GM23338 (cell line): ENCODE measurements around the gene DR1. TPM values are rescaled to one million over a fixed set of nuclear protein-coding genes. Genes with fewer than 3 reads are reported as not detected.

ENCODE experiments used
- ATAC-seq: fragments of 200-7000 bp; cut with Tn5 transposase; 3 replicates; pipeline ENCODE4 v1.9.1; 2020
- DNase-seq: peaks from one replicate; pipeline ENCODE4 v3.0.0-alpha.2; 2015; ENCODE audit warnings: low spot score
- H2AFZ ChIP-seq: fragments of 200-600 bp; sonication (generic); 2 replicates; pipeline ENCODE4 v1.8.0; 2016; ENCODE audit warnings: antibody characterized with exemption, mild to moderate bottlenecking, moderate library complexity
- H3F3A ChIP-seq: fragments of 200-600 bp; sonication (generic); replicated peaks from 2 replicates; pipeline ENCODE4 v1.8.0; 2017; ENCODE audit warnings: antibody characterized with exemption, mixed run types, low read depth
- H3K27ac ChIP-seq: fragments of 200-600 bp; sonication (generic); 2 replicates; pipeline ENCODE4 v1.6.1; 2016; ENCODE audit warnings: low read depth
- H3K27me3 ChIP-seq: fragments of 200-600 bp; sonication (generic); 2 replicates; pipeline ENCODE4 v1.8.0; 2016; ENCODE audit warnings: mild to moderate bottlenecking, mixed run types, moderate library complexity; ENCODE audit not compliant: insufficient read depth
- H3K36me3 ChIP-seq: fragments of 200-600 bp; sonication (generic); 2 replicates; pipeline ENCODE4 v1.8.0; 2016; ENCODE audit warnings: mild to moderate bottlenecking; ENCODE audit not compliant: insufficient read depth
- H3K4me1 ChIP-seq: fragments of 200-600 bp; sonication (generic); 2 replicates; pipeline ENCODE4 v1.8.0; 2016; ENCODE audit warnings: mild to moderate bottlenecking, moderate library complexity; ENCODE audit not compliant: insufficient read depth
- H3K4me2 ChIP-seq: fragments of 200-600 bp; sonication (generic); 2 replicates; pipeline ENCODE4 v1.7.1; 2017; ENCODE audit warnings: mixed run types
- H3K4me3 ChIP-seq: fragments of 200-600 bp; sonication (generic); 2 replicates; pipeline ENCODE4 v1.6.1; 2016; ENCODE audit warnings: mixed run types
- H3K79me2 ChIP-seq: fragments of 200-600 bp; sonication (generic); replicated peaks from 2 replicates; pipeline ENCODE4 v1.8.0; 2017; ENCODE audit warnings: mild to moderate bottlenecking; ENCODE audit not compliant: insufficient read depth
- H3K9me2 ChIP-seq: fragments of 200-600 bp; sonication (generic); 2 replicates; pipeline ENCODE4 v1.8.0; 2017; ENCODE audit not compliant: insufficient read depth
- H4K20me1 ChIP-seq: fragments of 200-600 bp; sonication (generic); replicated peaks from 2 replicates; pipeline ENCODE4 v1.8.0; 2017; ENCODE audit warnings: mild to moderate bottlenecking; ENCODE audit not compliant: insufficient read depth
- H3K27ac Mint-ChIP-seq: 2 replicates; pipeline ENCODE4 v1.8.0; 2020; ENCODE audit warnings: inconsistent platforms, mild to moderate bottlenecking, moderate library complexity, mixed read lengths
- H3K27me3 Mint-ChIP-seq: 3 replicates; pipeline ENCODE4 v1.8.0; 2022; ENCODE audit warnings: low read depth, mild to moderate bottlenecking, moderate library complexity, mixed read lengths, inconsistent platforms; ENCODE audit not compliant: insufficient read depth, poor library complexity
- H3K36me3 Mint-ChIP-seq: 3 replicates; pipeline ENCODE4 v1.8.0; 2021; ENCODE audit warnings: low read depth, mild to moderate bottlenecking, inconsistent platforms, moderate library complexity, mixed read lengths
- H3K4me1 Mint-ChIP-seq: 3 replicates; pipeline ENCODE4 v1.8.0; 2020; ENCODE audit warnings: mild to moderate bottlenecking, inconsistent platforms, mixed read lengths
- H3K4me3 Mint-ChIP-seq: 3 replicates; pipeline ENCODE4 v1.8.0; 2021; ENCODE audit warnings: moderate library complexity, mild to moderate bottlenecking, inconsistent platforms, mixed read lengths
- H3K9me3 Mint-ChIP-seq: 3 replicates; pipeline ENCODE4 v1.8.0; 2020; ENCODE audit warnings: moderate library complexity, mild to moderate bottlenecking, inconsistent platforms, mixed read lengths
- NANOG ChIP-seq: IDR thresholded peaks from 2 replicates; pipeline ENCODE4 v1.6.1; 2016; ENCODE audit warnings: antibody characterized with exemption, borderline replicate concordance
- POLR2AphosphoS5 ChIP-seq: IDR thresholded peaks from 2 replicates; pipeline ENCODE4 v1.6.1; 2016; ENCODE audit warnings: antibody characterized with exemption, low read depth
- STAT1 ChIP-seq: IDR thresholded peaks from one replicate; pipeline ENCODE4 v1.6.1; 2016; ENCODE audit warnings: antibody characterized with exemption; ENCODE audit not compliant: unreplicated experiment
- ZNF114 ChIP-seq: fragments of 250-450 bp; sonication (Bioruptor Pico); IDR thresholded peaks from 2 replicates; pipeline ENCODE4 v1.5.0; 2020; ENCODE audit warnings: mild to moderate bottlenecking, moderate library complexity
- ZNF331 ChIP-seq: fragments of 250-450 bp; sonication (Bioruptor Pico); IDR thresholded peaks from 2 replicates; pipeline ENCODE4 v1.5.0; 2020; ENCODE audit warnings: low read depth, mild to moderate bottlenecking, moderate library complexity
- polyA plus RNA-seq: library from polyadenylated mRNA; unstranded; fragments of >200 nt; fragmentation: Nextera tagmentation; extraction: Ambion mirVana; gene quantifications from 2 replicates; pipeline ENCODE4 v1.2.1, GENCODE V29; 2016
- total RNA-seq: library from RNA; depleted of rRNA; stranded (reverse); fragments of >200 nt; shearing (Covaris generic); gene quantifications from 2 replicates; pipeline ENCODE4 v1.2.3, GENCODE V29; 2014
- TF ChIP-seq, protein P1 (sequence below): IDR thresholded peaks from 2 replicates; pipeline ENCODE4 v1.6.1; 2016; ENCODE audit warnings: antibody characterized with exemption
- TF ChIP-seq, protein P2 (sequence below), 2 experiments: fragments of 200-600 bp in 1 of 2; sonication (generic) in 1 of 2; conservative IDR thresholded peaks; 2 replicates each; pipeline versions ENCODE4 v1.5.1 to v1.6.1; 2016 to 2017; ENCODE audit warnings: antibody characterized with exemption in 2 of 2, low read depth in 2 of 2, mild to moderate bottlenecking in 2 of 2, moderate library complexity in 1 of 2
- TF ChIP-seq, protein P3 (sequence below): fragments of 250-450 bp; sonication (Bioruptor Pico); IDR thresholded peaks from 2 replicates; pipeline ENCODE4 v1.5.0; 2020; ENCODE audit warnings: mild to moderate bottlenecking, moderate library complexity

The DR1 gene
- total and polyA plus RNA-seq, 2 experiments from 2014 or later = 20.9 to 61.2 TPM

DNA sequence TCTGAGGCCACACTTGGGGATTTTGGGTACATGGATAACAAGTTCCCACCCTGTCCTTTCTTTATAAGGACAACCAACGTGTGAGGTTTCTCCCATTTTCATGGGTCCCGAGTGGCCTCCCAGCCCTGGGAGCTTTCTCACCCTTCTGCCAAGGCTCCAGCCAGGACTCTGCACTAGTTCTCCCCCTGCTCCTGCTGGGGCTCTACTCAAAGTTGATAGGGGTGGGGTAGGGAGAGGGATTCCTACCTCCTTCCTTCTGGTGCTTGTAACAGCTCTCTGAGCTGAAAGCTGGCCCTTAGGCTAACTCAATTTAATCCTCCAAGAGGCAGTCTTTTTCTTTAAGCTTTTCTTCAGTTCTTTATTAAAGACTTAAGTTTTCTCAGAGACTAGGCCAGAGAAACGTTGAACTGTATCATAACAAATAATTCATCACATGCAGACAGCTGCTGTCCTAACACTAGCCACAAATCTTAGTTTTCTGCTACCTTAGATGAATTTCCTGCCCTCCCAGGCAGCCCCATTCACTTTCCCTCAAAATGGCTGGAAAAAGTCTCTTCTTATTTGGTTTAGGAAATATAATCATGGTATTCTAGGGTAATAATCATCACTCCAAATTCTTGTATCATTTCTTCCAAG, 22.4 kb upstream of the DR1 start:
- H3F3A ChIP-seq = no peaks in the 10 kb centered on the region
- H3K4me1 Mint-ChIP-seq = peaks cover 4% of the 10 kb centered on the region; the same call in 2 of the 3 replicates
- H3K27me3 ChIP-seq = no peaks in the 10 kb centered on the region
- DNase-seq = no peak
- TF ChIP-seq NANOG (no peak), POLR2AphosphoS5 (no peak), STAT1 (no peak)
- TF ChIP-seq, protein P1, sequence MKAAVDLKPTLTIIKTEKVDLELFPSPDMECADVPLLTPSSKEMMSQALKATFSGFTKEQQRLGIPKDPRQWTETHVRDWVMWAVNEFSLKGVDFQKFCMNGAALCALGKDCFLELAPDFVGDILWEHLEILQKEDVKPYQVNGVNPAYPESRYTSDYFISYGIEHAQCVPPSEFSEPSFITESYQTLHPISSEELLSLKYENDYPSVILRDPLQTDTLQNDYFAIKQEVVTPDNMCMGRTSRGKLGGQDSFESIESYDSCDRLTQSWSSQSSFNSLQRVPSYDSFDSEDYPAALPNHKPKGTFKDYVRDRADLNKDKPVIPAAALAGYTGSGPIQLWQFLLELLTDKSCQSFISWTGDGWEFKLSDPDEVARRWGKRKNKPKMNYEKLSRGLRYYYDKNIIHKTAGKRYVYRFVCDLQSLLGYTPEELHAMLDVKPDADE = no peak
- 0 out of 2 replicates have a peak overlapping the region, but pooled peaks have one; percentile 29 for H2AFZ ChIP-seq
- H3K4me3 Mint-ChIP-seq = no peak overlapping the region
- H3K4me1 ChIP-seq = 0 out of 2 replicates have a peak, but pooled peaks cover 2% of the 10 kb centered on the region
- H3K27me3 Mint-ChIP-seq = no peaks in the 10 kb centered on the region
- H3K27ac Mint-ChIP-seq = no peak overlapping the region
- no peak overlapping the region for H3K4me3 ChIP-seq
- H3K36me3 ChIP-seq = peaks cover 3% of the 10 kb centered on the region; the same call in 1 of the 2 replicates
- H4K20me1 ChIP-seq = no peaks in the 10 kb centered on the region
- peaks cover 4% of the 10 kb centered on the region; the same call in 2 of the 3 replicates for H3K36me3 Mint-ChIP-seq
- H3K9me3 Mint-ChIP-seq = peaks cover 17% of the 10 kb centered on the region; the same call in 2 of the 3 replicates
- H3K4me2 ChIP-seq = no peak overlapping the region
- peak; percentile 77 for ATAC-seq
- no peaks in the 10 kb centered on the region; the same call in 1 of the 2 replicates for H3K9me2 ChIP-seq
- no peak overlapping the region for H3K27ac ChIP-seq
- H3K79me2 ChIP-seq = no peaks in the 10 kb centered on the region

DNA sequence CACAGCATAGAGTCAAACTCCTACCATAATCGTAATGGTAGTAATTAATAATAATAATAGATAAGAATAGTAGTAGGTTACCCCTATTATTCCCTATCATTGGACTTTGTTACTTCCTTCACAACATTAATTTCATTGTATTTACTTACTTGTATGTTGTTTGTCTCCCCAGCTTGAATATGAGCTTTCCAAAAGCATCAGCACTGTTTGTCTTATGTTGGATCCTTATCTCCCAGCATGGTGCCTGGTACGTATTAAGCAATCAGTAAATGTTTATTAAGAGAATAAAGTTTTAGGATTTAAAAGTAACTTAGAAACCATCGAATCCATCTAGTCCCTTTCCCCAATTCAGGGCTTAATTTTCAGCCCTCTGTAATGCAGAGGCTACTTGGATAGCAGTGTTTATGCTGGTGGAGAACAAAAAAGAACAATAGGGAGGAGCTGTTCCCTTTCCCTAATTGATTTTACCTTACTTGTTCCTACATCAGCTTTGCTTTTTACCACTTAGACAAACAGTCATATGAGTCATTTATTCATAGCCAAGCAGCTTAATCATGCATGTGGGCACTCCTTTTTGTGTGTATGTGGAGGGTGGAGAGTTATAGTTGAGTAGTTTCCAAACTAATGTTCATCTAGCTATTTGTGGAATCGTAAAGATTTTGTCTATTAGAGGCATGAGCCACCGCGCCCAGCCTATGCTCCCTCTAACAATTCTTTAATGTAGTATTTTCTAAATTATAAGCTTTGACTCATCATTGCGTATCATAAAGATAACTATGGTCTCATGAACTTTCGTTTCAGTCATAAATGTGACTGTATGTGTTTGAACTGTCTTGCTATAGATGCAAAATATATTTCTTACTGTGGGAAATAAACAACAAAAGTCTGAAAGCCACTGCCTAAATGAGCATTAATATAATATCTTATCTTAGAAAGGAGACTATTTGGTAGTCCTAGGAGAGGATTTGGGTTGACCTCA, 20.9 kb upstream of the DR1 start:
- H3K4me3 Mint-ChIP-seq = no peak overlapping the region
- H3K4me2 ChIP-seq = no peak overlapping the region
- no peak for ATAC-seq
- TF ChIP-seq, protein P2, sequence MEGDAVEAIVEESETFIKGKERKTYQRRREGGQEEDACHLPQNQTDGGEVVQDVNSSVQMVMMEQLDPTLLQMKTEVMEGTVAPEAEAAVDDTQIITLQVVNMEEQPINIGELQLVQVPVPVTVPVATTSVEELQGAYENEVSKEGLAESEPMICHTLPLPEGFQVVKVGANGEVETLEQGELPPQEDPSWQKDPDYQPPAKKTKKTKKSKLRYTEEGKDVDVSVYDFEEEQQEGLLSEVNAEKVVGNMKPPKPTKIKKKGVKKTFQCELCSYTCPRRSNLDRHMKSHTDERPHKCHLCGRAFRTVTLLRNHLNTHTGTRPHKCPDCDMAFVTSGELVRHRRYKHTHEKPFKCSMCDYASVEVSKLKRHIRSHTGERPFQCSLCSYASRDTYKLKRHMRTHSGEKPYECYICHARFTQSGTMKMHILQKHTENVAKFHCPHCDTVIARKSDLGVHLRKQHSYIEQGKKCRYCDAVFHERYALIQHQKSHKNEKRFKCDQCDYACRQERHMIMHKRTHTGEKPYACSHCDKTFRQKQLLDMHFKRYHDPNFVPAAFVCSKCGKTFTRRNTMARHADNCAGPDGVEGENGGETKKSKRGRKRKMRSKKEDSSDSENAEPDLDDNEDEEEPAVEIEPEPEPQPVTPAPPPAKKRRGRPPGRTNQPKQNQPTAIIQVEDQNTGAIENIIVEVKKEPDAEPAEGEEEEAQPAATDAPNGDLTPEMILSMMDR (conservative IDR thresholded peaks at IDR 0.05; ENCODE audit: low read depth in 2 of 2) = no peak
- no peak for TF ChIP-seq ZNF114 (CRISPR knock-in tag)
- TF ChIP-seq, protein P3, sequence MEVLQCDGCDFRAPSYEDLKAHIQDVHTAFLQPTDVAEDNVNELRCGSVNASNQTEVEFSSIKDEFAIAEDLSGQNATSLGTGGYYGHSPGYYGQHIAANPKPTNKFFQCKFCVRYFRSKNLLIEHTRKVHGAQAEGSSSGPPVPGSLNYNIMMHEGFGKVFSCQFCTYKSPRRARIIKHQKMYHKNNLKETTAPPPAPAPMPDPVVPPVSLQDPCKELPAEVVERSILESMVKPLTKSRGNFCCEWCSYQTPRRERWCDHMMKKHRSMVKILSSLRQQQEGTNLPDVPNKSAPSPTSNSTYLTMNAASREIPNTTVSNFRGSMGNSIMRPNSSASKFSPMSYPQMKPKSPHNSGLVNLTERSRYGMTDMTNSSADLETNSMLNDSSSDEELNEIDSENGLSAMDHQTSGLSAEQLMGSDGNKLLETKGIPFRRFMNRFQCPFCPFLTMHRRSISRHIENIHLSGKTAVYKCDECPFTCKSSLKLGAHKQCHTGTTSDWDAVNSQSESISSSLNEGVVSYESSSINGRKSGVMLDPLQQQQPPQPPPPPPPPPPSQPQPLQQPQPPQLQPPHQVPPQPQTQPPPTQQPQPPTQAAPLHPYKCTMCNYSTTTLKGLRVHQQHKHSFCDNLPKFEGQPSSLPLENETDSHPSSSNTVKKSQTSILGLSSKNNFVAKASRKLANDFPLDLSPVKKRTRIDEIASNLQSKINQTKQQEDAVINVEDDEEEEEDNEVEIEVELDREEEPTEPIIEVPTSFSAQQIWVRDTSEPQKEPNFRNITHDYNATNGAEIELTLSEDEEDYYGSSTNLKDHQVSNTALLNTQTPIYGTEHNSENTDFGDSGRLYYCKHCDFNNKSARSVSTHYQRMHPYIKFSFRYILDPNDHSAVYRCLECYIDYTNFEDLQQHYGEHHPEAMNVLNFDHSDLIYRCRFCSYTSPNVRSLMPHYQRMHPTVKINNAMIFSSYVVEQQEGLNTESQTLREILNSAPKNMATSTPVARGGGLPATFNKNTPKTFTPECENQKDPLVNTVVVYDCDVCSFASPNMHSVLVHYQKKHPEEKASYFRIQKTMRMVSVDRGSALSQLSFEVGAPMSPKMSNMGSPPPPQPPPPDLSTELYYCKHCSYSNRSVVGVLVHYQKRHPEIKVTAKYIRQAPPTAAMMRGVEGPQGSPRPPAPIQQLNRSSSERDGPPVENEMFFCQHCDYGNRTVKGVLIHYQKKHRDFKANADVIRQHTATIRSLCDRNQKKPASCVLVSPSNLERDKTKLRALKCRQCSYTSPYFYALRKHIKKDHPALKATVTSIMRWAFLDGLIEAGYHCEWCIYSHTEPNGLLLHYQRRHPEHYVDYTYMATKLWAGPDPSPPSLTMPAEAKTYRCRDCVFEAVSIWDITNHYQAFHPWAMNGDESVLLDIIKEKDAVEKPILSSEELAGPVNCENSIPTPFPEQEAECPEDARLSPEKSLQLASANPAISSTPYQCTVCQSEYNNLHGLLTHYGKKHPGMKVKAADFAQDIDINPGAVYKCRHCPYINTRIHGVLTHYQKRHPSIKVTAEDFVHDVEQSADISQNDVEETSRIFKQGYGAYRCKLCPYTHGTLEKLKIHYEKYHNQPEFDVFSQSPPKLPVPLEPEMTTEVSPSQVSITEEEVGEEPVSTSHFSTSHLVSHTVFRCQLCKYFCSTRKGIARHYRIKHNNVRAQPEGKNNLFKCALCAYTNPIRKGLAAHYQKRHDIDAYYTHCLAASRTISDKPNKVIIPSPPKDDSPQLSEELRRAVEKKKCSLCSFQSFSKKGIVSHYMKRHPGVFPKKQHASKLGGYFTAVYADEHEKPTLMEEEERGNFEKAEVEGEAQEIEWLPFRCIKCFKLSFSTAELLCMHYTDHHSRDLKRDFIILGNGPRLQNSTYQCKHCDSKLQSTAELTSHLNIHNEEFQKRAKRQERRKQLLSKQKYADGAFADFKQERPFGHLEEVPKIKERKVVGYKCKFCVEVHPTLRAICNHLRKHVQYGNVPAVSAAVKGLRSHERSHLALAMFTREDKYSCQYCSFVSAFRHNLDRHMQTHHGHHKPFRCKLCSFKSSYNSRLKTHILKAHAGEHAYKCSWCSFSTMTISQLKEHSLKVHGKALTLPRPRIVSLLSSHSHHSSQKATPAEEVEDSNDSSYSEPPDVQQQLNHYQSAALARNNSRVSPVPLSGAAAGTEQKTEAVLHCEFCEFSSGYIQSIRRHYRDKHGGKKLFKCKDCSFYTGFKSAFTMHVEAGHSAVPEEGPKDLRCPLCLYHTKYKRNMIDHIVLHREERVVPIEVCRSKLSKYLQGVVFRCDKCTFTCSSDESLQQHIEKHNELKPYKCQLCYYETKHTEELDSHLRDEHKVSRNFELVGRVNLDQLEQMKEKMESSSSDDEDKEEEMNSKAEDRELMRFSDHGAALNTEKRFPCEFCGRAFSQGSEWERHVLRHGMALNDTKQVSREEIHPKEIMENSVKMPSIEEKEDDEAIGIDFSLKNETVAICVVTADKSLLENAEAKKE = no peak
- TF ChIP-seq, protein P1 = no peak
- no peak for TF ChIP-seq ZNF331

More for the DNA sequence above, 20.9 kb upstream of the DR1 start:
- no peak overlapping the region for H3K27ac Mint-ChIP-seq
- Histone ChIP-seq H3F3A (no peaks in the 10 kb centered on the region), H3K4me3 (no peak overlapping the region), H3K27me3 (no peaks in the 10 kb centered on the region), H3K79me2 (no peaks in the 10 kb centered on the region), H2AFZ (no peak overlapping the region), H3K4me1 (0 out of 2 replicates have a peak, but pooled peaks cover 2% of the 10 kb centered on the region), H3K27ac (no peak overlapping the region), H3K36me3 (no peaks in the 10 kb centered on the region), H4K20me1 (no peaks in the 10 kb centered on the region), H3K9me2 (no peaks in the 10 kb centered on the region; the same call in 1 of the 2 replicates)
- no peak for DNase-seq
- no peaks in the 10 kb centered on the region for H3K27me3 Mint-ChIP-seq
- H3K4me1 Mint-ChIP-seq = peaks cover 7% of the 10 kb centered on the region; the same call in 2 of the 3 replicates
- peaks cover 4% of the 10 kb centered on the region; the same call in 2 of the 3 replicates for H3K36me3 Mint-ChIP-seq
- peaks cover 10% of the 10 kb centered on the region; the same call in 2 of the 3 replicates for H3K9me3 Mint-ChIP-seq
